Measurements from ENCODE around the gene IL9.

DNA sequence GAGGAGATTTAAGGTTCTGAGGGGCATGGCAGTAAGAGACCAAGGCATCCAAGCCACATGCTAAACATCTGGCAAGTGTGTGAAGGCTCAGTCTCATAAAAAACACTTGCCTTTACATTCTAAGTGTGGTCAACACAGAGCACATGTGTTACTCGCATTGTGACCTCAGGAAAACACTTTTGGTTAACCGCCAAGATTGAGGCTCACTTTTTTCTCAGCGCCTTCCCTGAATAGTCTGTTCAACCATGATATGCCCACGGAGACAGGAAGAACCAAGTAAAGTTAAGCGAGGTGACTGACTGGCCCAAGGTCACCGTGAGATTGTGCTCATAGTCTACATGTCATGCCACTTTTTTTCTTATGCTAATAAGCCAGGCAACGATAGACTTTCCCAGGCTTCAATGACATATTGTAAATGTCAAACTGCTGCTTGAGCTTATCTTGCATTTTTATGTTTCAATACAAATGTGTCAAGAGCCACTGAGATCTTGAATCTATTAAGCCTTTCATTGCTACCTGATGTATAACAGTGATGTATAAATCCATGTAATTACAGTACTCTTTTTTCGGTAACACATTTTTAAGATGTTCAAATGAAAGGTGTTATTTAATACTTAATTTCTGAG, 21.1 kb upstream of the IL9 start:
- TF ChIP-seq, protein P1, sequence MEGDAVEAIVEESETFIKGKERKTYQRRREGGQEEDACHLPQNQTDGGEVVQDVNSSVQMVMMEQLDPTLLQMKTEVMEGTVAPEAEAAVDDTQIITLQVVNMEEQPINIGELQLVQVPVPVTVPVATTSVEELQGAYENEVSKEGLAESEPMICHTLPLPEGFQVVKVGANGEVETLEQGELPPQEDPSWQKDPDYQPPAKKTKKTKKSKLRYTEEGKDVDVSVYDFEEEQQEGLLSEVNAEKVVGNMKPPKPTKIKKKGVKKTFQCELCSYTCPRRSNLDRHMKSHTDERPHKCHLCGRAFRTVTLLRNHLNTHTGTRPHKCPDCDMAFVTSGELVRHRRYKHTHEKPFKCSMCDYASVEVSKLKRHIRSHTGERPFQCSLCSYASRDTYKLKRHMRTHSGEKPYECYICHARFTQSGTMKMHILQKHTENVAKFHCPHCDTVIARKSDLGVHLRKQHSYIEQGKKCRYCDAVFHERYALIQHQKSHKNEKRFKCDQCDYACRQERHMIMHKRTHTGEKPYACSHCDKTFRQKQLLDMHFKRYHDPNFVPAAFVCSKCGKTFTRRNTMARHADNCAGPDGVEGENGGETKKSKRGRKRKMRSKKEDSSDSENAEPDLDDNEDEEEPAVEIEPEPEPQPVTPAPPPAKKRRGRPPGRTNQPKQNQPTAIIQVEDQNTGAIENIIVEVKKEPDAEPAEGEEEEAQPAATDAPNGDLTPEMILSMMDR (IDR thresholded peaks at IDR 0.05) = no peak
- TF ChIP-seq POLR2A (IDR thresholded peaks at IDR 0.05) = no peak
